Measurements from ENCODE around the gene C1orf87.

- no peak for TF ChIP-seq CTCF (IDR thresholded peaks at IDR 0.05)
- no peak for TF ChIP-seq POLR2A (IDR thresholded peaks at IDR 0.05)
Observed at GRCh38 chr1:60118085-60118484, 44.5 kb upstream of the C1orf87 start.

All from adrenal gland (tissue), 5 donors.